Pancreas (tissue), 10 donors: Measurements from ENCODE around the gene ARHGEF25. TPM values are rescaled to one million over a fixed set of nuclear protein-coding genes. Genes with fewer than 3 reads are reported as not detected.

Source experiments
- ATAC-seq, 4 donors: fragments of 200-7000 bp; cut with Tn5 transposase; one replicate each; pipeline versions ENCODE4 v1.8.0 to v1.9.1; 2020; ENCODE audit warnings: mild to moderate bottlenecking in 4 of 4, moderate library complexity in 4 of 4
- DNase-seq, 6 donors: peaks; one replicate each; pipeline ENCODE4 v3.0.0-alpha.2; 2020
- FAIRE-seq: peaks from 2 replicates; lab custom pipeline; 2012; peaks lifted over from hg19 to GRCh38; lab: Jason Lieb, UNC
- H3K27ac ChIP-seq, 4 donors: fragments of 200-600 bp; sonication (generic); 1 replicate in 3 of 4; 2 replicates in 1 of 4; pipeline versions ENCODE4 v1.5.0 to v1.8.0; 2020
- H3K27me3 ChIP-seq, 4 donors: fragments of 200-600 bp; one replicate each; pipeline ENCODE4 v1.8.0; 2021
- H3K36me3 ChIP-seq, 3 donors: fragments of 200-600 bp; sonication (generic) in 1 of 3; one replicate each; pipeline versions ENCODE4 v1.5.0 to v1.8.0; 2020 to 2021
- H3K4me1 ChIP-seq, 3 donors: fragments of 200-600 bp; one replicate each; pipeline ENCODE4 v1.8.0; 2021
- H3K4me3 ChIP-seq, 4 donors: fragments of 200-600 bp; sonication (generic) in 2 of 4; one replicate each; pipeline versions ENCODE4 v1.5.0 to v1.8.0; 2020 to 2021
- H3K9me3 ChIP-seq, 4 donors: fragments of 200-600 bp; one replicate each; pipeline ENCODE4 v1.8.0; 2021
- CTCF ChIP-seq, 4 donors: fragments of 200-600 bp; sonication (generic) in 3 of 4; IDR thresholded peaks; one replicate each; pipeline versions ENCODE4 v1.5.0 to v1.8.0; 2021; ENCODE audit warnings: antibody characterized with exemption in 4 of 4
- WGBS, 2 donors: extraction: QIAGEN DNeasy Blood & Tissue Kit; methylation state at CpG; one replicate each; pipeline ENCODE4 v1.1.7; 2013; 5-methylcytosine and 5-hydroxymethylcytosine counted together
- intact Hi-C, 3 donors: fragments of 100-400 bp; cut with DNase I; formaldehyde crosslinking; loops; one replicate each; pipeline versions ENCODE4 v1.11.1 to v1.14.2; 2022
- polyA plus RNA-seq, 2 donors: library from polyadenylated mRNA; stranded (reverse); fragments of 200-250 nt; gene quantifications; one replicate each; pipeline ENCODE4 v1.2.3, GENCODE V29; 2013
- total RNA-seq, 6 donors: library from RNA; stranded (reverse); fragmentation: NEBNext Ultra II Directional in 4 of 6; extraction: Animal tissue kit (Norgen Biotek cat#: 25700) in 4 of 6; gene quantifications; one replicate each; pipeline versions ENCODE4 v1.2.1 to v1.2.4, GENCODE V29; 2021 to 2023
- donor health status: healthy with polysubstance abuse.
- donor health status: DM: no; HTN: no; CAD: no; lungs with moderate emphysema.
- donor health status: DM: no; HTN: no; CAD: no.
- donor health status: control.
- donor health status: control.
- donor health status: Bipolar disorder and iron deficiency.
- donor health status: DM: yes; HTN: yes; CAD: no.
- donor health status: DM: no; HTN: no; CAD: no.
- donor health status: DM: no; HTN: no; CAD: no.
- donor health status: DM: yes; HTN: yes; CAD: no.

Gene ARHGEF25
- total and polyA plus RNA-seq, 8 donors: 1.8 to 22.1 (median 4.2) TPM

GRCh38 chr12:57618966-57619433 is 7.8 kb downstream of the ARHGEF25 start:
- no peaks in the 10 kb centered on the region for H3K9me3 ChIP-seq
- H3K4me1 ChIP-seq: peaks cover 0 to 3% (median 0%) of the 10 kb centered on the region in 3 donors
- no peak for TF ChIP-seq CTCF (IDR thresholded peaks at IDR 0.05)
- intact Hi-C loops: loop anchor here in 1 of 3 donors (2.0 kb wide), 1 partner anchor 38 kb away; no protein-coding TSS in a partner anchor
- H3K36me3 ChIP-seq: no peaks in the 10 kb centered on the region
- FAIRE-seq (no peak), ATAC-seq (no peak), DNase-seq (no peak)
- no peak overlapping the region for H3K4me3 ChIP-seq
- 58 to 66% methylated on average over 16 of the region's 16 CpGs for WGBS, 2 donors
- no peak overlapping the region for H3K27ac ChIP-seq
- H3K27me3 ChIP-seq: peaks cover 0 to 14% (median 6%) of the 10 kb centered on the region in 4 donors

GRCh38 chr12:57619434-57620244 is 8.4 kb downstream of the ARHGEF25 start:
- H3K36me3 ChIP-seq: no peaks in the 10 kb centered on the region
- 13 to 16% methylated on average over 46 of the region's 46 CpGs for WGBS, 2 donors
- intact Hi-C loops: loop anchor here in 2 of 3 donors (2.0 to 10.0 kb wide), 2 partner anchors 39 to 45 kb away; no protein-coding TSS in a partner anchor
- H3K27me3 ChIP-seq: peaks cover 0 to 14% (median 6%) of the 10 kb centered on the region in 4 donors
- H3K4me1 ChIP-seq: peaks cover 0 to 3% (median 0%) of the 10 kb centered on the region in 3 donors
- no peak overlapping the region for H3K27ac ChIP-seq
- no peak for FAIRE-seq
- H3K4me3 ChIP-seq: peak overlapping the region in 1 of 4 donors; percentile 10
- peak in 2 of 6 donors; percentile 54 to 74 for DNase-seq
- H3K9me3 ChIP-seq: no peaks in the 10 kb centered on the region
- peak in 3 of 4 donors; percentile 31 to 64 (median 49) for ATAC-seq
- TF ChIP-seq CTCF (IDR thresholded peaks at IDR 0.05): no peak

GRCh38 chr12:57620245-57620935 is 9.2 kb downstream of the ARHGEF25 start:
- Histone ChIP-seq H3K4me3 (no peak overlapping the region), H3K27ac (no peak overlapping the region), H3K27me3 (peaks cover 0 to 14% (median 6%) of the 10 kb centered on the region in 4 donors), H3K4me1 (peaks cover 0 to 3% (median 0%) of the 10 kb centered on the region in 3 donors), H3K36me3 (no peaks in the 10 kb centered on the region), H3K9me3 (no peaks in the 10 kb centered on the region)
- intact Hi-C loops: loop anchor here in 1 of 3 donors (10.0 kb wide), 1 partner anchor 46 kb away; no protein-coding TSS in a partner anchor
- FAIRE-seq (no peak), DNase-seq (no peak), ATAC-seq (no peak)
- no peak for TF ChIP-seq CTCF (IDR thresholded peaks at IDR 0.05)
- 16 to 19% methylated on average over 13 of the region's 13 CpGs for WGBS, 2 donors

GRCh38 chr12:57620936-57621496 is 9.8 kb downstream of the ARHGEF25 start:
- DNase-seq (no peak), FAIRE-seq (no peak), ATAC-seq (peak; percentile 10 to 34 (median 33))
- 3 to 6% methylated on average over 42 of the region's 42 CpGs for whole genome bisulfite sequencing, 2 donors
- Histone ChIP-seq H3K4me1 (peaks cover 0 to 3% (median 0%) of the 10 kb centered on the region in 3 donors), H3K27me3 (peaks cover 0 to 14% (median 6%) of the 10 kb centered on the region in 4 donors), H3K4me3 (peak overlapping the region in 2 of 4 donors; percentile 28 to 50), H3K36me3 (no peaks in the 10 kb centered on the region), H3K9me3 (no peaks in the 10 kb centered on the region), H3K27ac (no peak overlapping the region)
- TF ChIP-seq CTCF (IDR thresholded peaks at IDR 0.05): no peak
- intact Hi-C loops: loop anchor here in 1 of 3 donors (10.0 kb wide), 1 partner anchor 46 kb away; no protein-coding TSS in a partner anchor
